Bronchial epithelial cell (primary cell): ENCODE measurements around the gene CHPF. TPM values are rescaled to one million over a fixed set of nuclear protein-coding genes. Genes with fewer than 3 reads are reported as not detected.

Source experiments
- DNase-seq: peaks from one replicate; pipeline ENCODE4 v3.0.0-alpha.2; 2010; ENCODE audit warnings: low read depth
- FAIRE-seq: peaks from 2 replicates; lab custom pipeline; 2011; peaks lifted over from hg19 to GRCh38; lab: Jason Lieb, UNC
- H3K27me3 ChIP-seq: 2 replicates; pipeline ENCODE4 v1.5.1; 2011; ENCODE audit warnings: low read length; ENCODE audit not compliant: control insufficient read depth, insufficient read depth
- H3K36me3 ChIP-seq: 2 replicates; pipeline ENCODE4 v1.5.1; 2011; ENCODE audit warnings: low read length; ENCODE audit not compliant: control insufficient read depth, insufficient read depth
- H3K4me3 ChIP-seq: 2 replicates; pipeline ENCODE4 v1.5.1; 2011; ENCODE audit warnings: mild to moderate bottlenecking, low read depth, low read length, control low read depth
- CTCF ChIP-seq: IDR thresholded peaks from 2 replicates; pipeline ENCODE4 v1.5.1; 2011; ENCODE audit warnings: mild to moderate bottlenecking, moderate library complexity, low read length, control low read depth, inconsistent platforms; ENCODE audit not compliant: insufficient read depth, severe bottlenecking
- total RNA-seq: library from RNA; depleted of rRNA; stranded (reverse); fragments of >200 nt; gene quantifications from 2 replicates; pipeline ENCODE4 v1.2.1, GENCODE V29; 2014

CHPF gene
- total RNA-seq, 1 donor from 2014 or later = 52.7 TPM

- DNase-seq = no peak
- peaks cover 25% of the 10 kb centered on the region for H3K36me3 ChIP-seq
- peak overlapping the region; percentile 82 for H3K4me3 ChIP-seq
- no peak for TF ChIP-seq CTCF
- H3K27me3 ChIP-seq = no peaks in the 10 kb centered on the region
- FAIRE-seq = no peak
Measured at GRCh38 chr2:219542931-219543595, 546 bp downstream of the CHPF start.

- Histone ChIP-seq H3K27me3 (no peaks in the 10 kb centered on the region), H3K4me3 (peak overlapping the region; percentile 82), H3K36me3 (peaks cover 25% of the 10 kb centered on the region)
- TF ChIP-seq CTCF = peak; percentile 85
- DNase-seq = peak; percentile 72
- no peak for FAIRE-seq
Measured at GRCh38 chr2:219541611-219542180, 1.9 kb downstream of the CHPF start.

- no peak overlapping the region for H3K4me3 ChIP-seq
- peaks cover 25% of the 10 kb centered on the region for H3K36me3 ChIP-seq
- DNase-seq (no peak), FAIRE-seq (no peak)
- H3K27me3 ChIP-seq = no peaks in the 10 kb centered on the region
- no peak for TF ChIP-seq CTCF
Measured at GRCh38 chr2:219540784-219541504, 2.7 kb downstream of the CHPF start.

GRCh38 chr2:219539926-219540678 is 3.5 kb downstream of the CHPF start:
- no peak for DNase-seq
- peak; percentile 7 for FAIRE-seq
- Histone ChIP-seq H3K27me3 (no peaks in the 10 kb centered on the region), H3K4me3 (no peak overlapping the region), H3K36me3 (peaks cover 25% of the 10 kb centered on the region)
- TF ChIP-seq CTCF = no peak

GRCh38 chr2:219538956-219539788 is 4.4 kb downstream of the CHPF start:
- FAIRE-seq (no peak), DNase-seq (no peak)
- Histone ChIP-seq H3K4me3 (no peak overlapping the region), H3K36me3 (peaks cover 25% of the 10 kb centered on the region), H3K27me3 (no peaks in the 10 kb centered on the region)
- TF ChIP-seq CTCF = no peak
